IMR-90 (cell line): ENCODE data around the gene APLN. TPM values are rescaled to one million over a fixed set of nuclear protein-coding genes. Genes with fewer than 3 reads are reported as not detected.

Source experiments
- ATAC-seq: fragments of 200-7000 bp; cut with Tn5 transposase; 2 replicates; pipeline ENCODE4 v1.9.1; 2020; ENCODE audit warnings: low read depth, mild to moderate bottlenecking, moderate library complexity
- BruUV-seq: library from RNA; stranded (reverse); fragments of 400-500 nt; replicated peaks from 2 replicates; lab custom pipeline; 2021; lab: Mats Ljungman, UMichigan
- CTCF ChIA-PET: fragments of 300-600 bp; formaldehyde crosslinking; extraction: SDS; loops from one replicate; lab custom pipeline; 2021; ENCODE audit warnings: antibody characterized with exemption; lab: Yijun Ruan, JAX
- POLR2A ChIA-PET: fragments of 300-600 bp; sonication (Branson Sonifier 250); formaldehyde crosslinking; loops from one replicate; lab custom pipeline; 2022; ENCODE audit warnings: antibody characterized with exemption; ENCODE audit not compliant: unreplicated experiment; lab: Charles Lee
- DNase-seq: peaks from one replicate; pipeline ENCODE4 v3.0.0; 2013
- H2AFZ ChIP-seq: replicated peaks from 2 replicates; pipeline ENCODE3; 2013; ENCODE audit warnings: low read length, mild to moderate bottlenecking; ENCODE audit not compliant: poor library complexity
- H2AK5ac ChIP-seq: 2 replicates; pipeline ENCODE4 v1.6.1; 2013; ENCODE audit warnings: low read depth, low read length, inconsistent platforms
- H2AK9ac ChIP-seq: replicated peaks from 2 replicates; pipeline ENCODE3; 2013; ENCODE audit warnings: mild to moderate bottlenecking, low read depth, low read length, moderate library complexity; ENCODE audit not compliant: poor library complexity
- H2BK120ac ChIP-seq: 2 replicates; pipeline ENCODE4 v1.6.1; 2013; ENCODE audit warnings: low read depth, low read length, inconsistent platforms
- H2BK15ac ChIP-seq: 3 replicates; pipeline ENCODE4 v1.6.1; 2013; ENCODE audit warnings: low read depth, low read length, inconsistent platforms
- H2BK20ac ChIP-seq: 2 replicates; pipeline ENCODE4 v1.6.1; 2013; ENCODE audit warnings: low read depth, mild to moderate bottlenecking, inconsistent platforms, low read length, moderate library complexity
- H2BK5ac ChIP-seq: 2 replicates; pipeline ENCODE4 v1.6.1; 2013; ENCODE audit warnings: mild to moderate bottlenecking, low read depth, low read length, inconsistent platforms; ENCODE audit not compliant: poor library complexity, severe bottlenecking
- H3K14ac ChIP-seq: replicated peaks from 2 replicates; pipeline ENCODE4 v1.6.1; 2013; ENCODE audit warnings: low read depth, low read length, inconsistent platforms
- H3K18ac ChIP-seq: 2 replicates; pipeline ENCODE4 v1.6.1; 2013; ENCODE audit warnings: low read depth, low read length, control low read depth
- H3K23ac ChIP-seq: 2 replicates; pipeline ENCODE4 v1.6.1; 2013; ENCODE audit warnings: low read depth, low read length, inconsistent platforms
- H3K27ac ChIP-seq: 2 replicates; pipeline ENCODE4 v1.5.1; 2013; ENCODE audit warnings: mild to moderate bottlenecking, control low read depth, low read length; ENCODE audit not compliant: insufficient read depth
- H3K27me3 ChIP-seq: 2 replicates; pipeline ENCODE4 v1.6.1; 2013; ENCODE audit warnings: low read length; ENCODE audit not compliant: control insufficient read depth, insufficient read depth
- H3K36me3 ChIP-seq: 2 replicates; pipeline ENCODE4 v1.6.1; 2013; ENCODE audit warnings: low read length, mixed read lengths; ENCODE audit not compliant: control insufficient read depth, insufficient read depth
- H3K4ac ChIP-seq: 2 replicates; pipeline ENCODE4 v1.6.1; 2013; ENCODE audit warnings: low read depth, low read length, inconsistent platforms
- H3K4me1 ChIP-seq: 2 replicates; pipeline ENCODE4 v1.6.1; 2013; ENCODE audit warnings: low read length, mixed read lengths; ENCODE audit not compliant: control insufficient read depth, insufficient read depth
- H3K4me2 ChIP-seq: 2 replicates; pipeline ENCODE4 v1.6.1; 2013; ENCODE audit warnings: low read depth, mild to moderate bottlenecking, control low read depth, low read length, moderate library complexity
- H3K4me3 ChIP-seq: 2 replicates; pipeline ENCODE4 v1.5.1; 2013; ENCODE audit warnings: low read depth, mild to moderate bottlenecking, control low read depth, low read length, moderate library complexity; ENCODE audit not compliant: insufficient read depth
- H3K56ac ChIP-seq: 2 replicates; pipeline ENCODE4 v1.6.1; 2013; ENCODE audit warnings: low read length, inconsistent platforms; ENCODE audit not compliant: insufficient read depth; ENCODE audit errors: extremely low read depth
- H3K79me1 ChIP-seq, 2 experiments: 2 replicates each; pipeline ENCODE4 v1.6.1; 2013; ENCODE audit warnings: low read length in 2 of 2, inconsistent platforms in 1 of 2, low read depth in 1 of 2
- H3K9ac ChIP-seq: 2 replicates; pipeline ENCODE4 v1.6.1; 2013; ENCODE audit warnings: low read depth, low read length, control low read depth
- H3K9me1 ChIP-seq: 2 replicates; pipeline ENCODE4 v1.6.1; 2013; ENCODE audit warnings: low read length, inconsistent platforms; ENCODE audit not compliant: insufficient read depth
- H3K9me3 ChIP-seq: 2 replicates; pipeline ENCODE4 v1.6.1; 2013; ENCODE audit warnings: low read length; ENCODE audit not compliant: control insufficient read depth, insufficient read depth
- H4K20me1 ChIP-seq: 2 replicates; pipeline ENCODE4 v1.6.1; 2013; ENCODE audit warnings: low read length, inconsistent platforms; ENCODE audit not compliant: insufficient read depth
- H4K5ac ChIP-seq: 2 replicates; pipeline ENCODE4 v1.6.1; 2013; ENCODE audit warnings: mild to moderate bottlenecking, low read depth, low read length, control low read depth
- H4K8ac ChIP-seq, 2 experiments: 2 replicates each; pipeline ENCODE4 v1.6.1; 2013; ENCODE audit warnings: low read depth in 2 of 2, low read length in 2 of 2, control low read depth in 1 of 2, inconsistent platforms in 1 of 2
- H4K91ac ChIP-seq: 2 replicates; pipeline ENCODE4 v1.6.1; 2013; ENCODE audit warnings: low read depth, low read length, inconsistent platforms; ENCODE audit not compliant: insufficient read depth
- CEBPB ChIP-seq: IDR thresholded peaks from 2 replicates; pipeline ENCODE4 v1.6.1; 2012; ENCODE audit warnings: low read depth, low read length, improper control_type of control experiment
- RAD21 ChIP-seq: IDR thresholded peaks from 2 replicates; pipeline ENCODE4 v1.6.1; 2012; ENCODE audit warnings: low read length, improper control_type of control experiment
- SMC3 ChIP-seq: fragments of 150-350 bp; IDR thresholded peaks from 2 replicates; pipeline ENCODE4 v1.6.1; 2016; ENCODE audit warnings: low read depth, mild to moderate bottlenecking, antibody characterized with exemption, low read length, moderate library complexity
- whole genome bisulfite sequencing, 2 experiments: methylation state at CpG; one replicate each; pipeline versions ENCODE4 v1.1.5 to v1.1.7; 2013; ENCODE audit warnings: missing lambda C conversion rate in 2 of 2; ENCODE audit not compliant: insufficient read length in 1 of 2; ENCODE audit errors: extremely low coverage in 2 of 2; 5-methylcytosine and 5-hydroxymethylcytosine counted together
- dilution Hi-C: fragments of 300-500 bp; cut with HindIII; formaldehyde crosslinking; loops from one replicate; pipeline ENCODE4 v1.14.3; 2018; ENCODE audit warnings: low sequenced_read_pairs; ENCODE audit not compliant: unreplicated experiment
- in situ Hi-C: fragments of 300-500 bp; cut with MboI; formaldehyde crosslinking; loops from 3 replicates; pipeline ENCODE4 v1.14.3; 2019; ENCODE audit warnings: low sequenced_read_pairs, inconsistent platforms, mixed read lengths
- intact Hi-C: fragments of 100-400 bp; cut with micrococcal nuclease; formaldehyde crosslinking; loops from 2 replicates; pipeline ENCODE4 v1.10.0; 2022
- polyA plus RNA-seq, 3 experiments: library from polyadenylated mRNA; depleted of rRNA; stranded (reverse); fragments of >200 nt; gene quantifications; 2 replicates each; pipeline ENCODE4 v1.2.3, GENCODE V29; 2012; ENCODE audit warnings: low replicate concordance in 1 of 3
- total RNA-seq: library from RNA; depleted of rRNA; stranded (reverse); fragments of >200 nt; gene quantifications from 2 replicates; pipeline ENCODE4 v1.2.3, GENCODE V29; 2012

APLN gene
- total and polyA plus RNA-seq, 2 of the 4 experiments (the other 2 are of a cell fraction) = 0.18 to 0.72 TPM

- Histone ChIP-seq H3K56ac (no peak overlapping the region), H3K18ac (no peak overlapping the region), H4K91ac (no peak overlapping the region), H4K20me1 (no peaks in the 10 kb centered on the region), H3K27me3 (peaks cover 12% of the 10 kb centered on the region), H3K4ac (no peak overlapping the region), H3K36me3 (no peaks in the 10 kb centered on the region), H4K8ac (no peak overlapping the region), H3K4me3 (no peak overlapping the region), H3K27ac (no peak overlapping the region), H4K5ac (no peak overlapping the region), H3K4me1 (no peaks in the 10 kb centered on the region), H2AK5ac (no peak overlapping the region), H3K4me2 (no peak overlapping the region), H3K14ac (no peak overlapping the region), H3K9me3 (no peaks in the 10 kb centered on the region), H2BK20ac (no peak overlapping the region), H2BK15ac (no peak overlapping the region), H3K79me1 (no peaks in the 10 kb centered on the region), H3K9me1 (no peaks in the 10 kb centered on the region), H3K23ac (no peak overlapping the region), H2AK9ac (no peak overlapping the region), H2BK120ac (no peak overlapping the region), H3K9ac (no peak overlapping the region), H2AFZ (no peak overlapping the region), H2BK5ac (no peak overlapping the region)
- in situ Hi-C loops (loop anchor here (25.0 kb wide), 2 partner anchors 568 to 1293 kb away; partner anchors contain the start of gene ENOX2), dilution Hi-C loops (no loop called here), intact Hi-C loops (no loop called here)
- WGBS, 2 experiments = no CpG with 5 or more reads among the region's 4 CpGs
- no peak for ATAC-seq
- CTCF ChIA-PET = no interaction called here
- TF ChIP-seq RAD21 (no peak), CEBPB (no peak), SMC3 (no peak)
- POLR2A ChIA-PET = no interaction called here
- BruUV-seq = no TSS peak
- no peak for DNase-seq
Measured at GRCh38 chrX:129618997-129619396, 35.8 kb downstream of the APLN start.
